Measurements from ENCODE around the gene ZNF513.
A peak's percentile ranks its signal among the peaks of the same experiment; 100 is the strongest.
"Not testable (repeated sequence)": the region's sequence is repeated elsewhere in the genome, so short reads cannot be mapped to it uniquely, and the experiment has no call there.

The ZNF513 gene, protein sequence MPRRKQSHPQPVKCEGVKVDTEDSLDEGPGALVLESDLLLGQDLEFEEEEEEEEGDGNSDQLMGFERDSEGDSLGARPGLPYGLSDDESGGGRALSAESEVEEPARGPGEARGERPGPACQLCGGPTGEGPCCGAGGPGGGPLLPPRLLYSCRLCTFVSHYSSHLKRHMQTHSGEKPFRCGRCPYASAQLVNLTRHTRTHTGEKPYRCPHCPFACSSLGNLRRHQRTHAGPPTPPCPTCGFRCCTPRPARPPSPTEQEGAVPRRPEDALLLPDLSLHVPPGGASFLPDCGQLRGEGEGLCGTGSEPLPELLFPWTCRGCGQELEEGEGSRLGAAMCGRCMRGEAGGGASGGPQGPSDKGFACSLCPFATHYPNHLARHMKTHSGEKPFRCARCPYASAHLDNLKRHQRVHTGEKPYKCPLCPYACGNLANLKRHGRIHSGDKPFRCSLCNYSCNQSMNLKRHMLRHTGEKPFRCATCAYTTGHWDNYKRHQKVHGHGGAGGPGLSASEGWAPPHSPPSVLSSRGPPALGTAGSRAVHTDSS

DNA sequence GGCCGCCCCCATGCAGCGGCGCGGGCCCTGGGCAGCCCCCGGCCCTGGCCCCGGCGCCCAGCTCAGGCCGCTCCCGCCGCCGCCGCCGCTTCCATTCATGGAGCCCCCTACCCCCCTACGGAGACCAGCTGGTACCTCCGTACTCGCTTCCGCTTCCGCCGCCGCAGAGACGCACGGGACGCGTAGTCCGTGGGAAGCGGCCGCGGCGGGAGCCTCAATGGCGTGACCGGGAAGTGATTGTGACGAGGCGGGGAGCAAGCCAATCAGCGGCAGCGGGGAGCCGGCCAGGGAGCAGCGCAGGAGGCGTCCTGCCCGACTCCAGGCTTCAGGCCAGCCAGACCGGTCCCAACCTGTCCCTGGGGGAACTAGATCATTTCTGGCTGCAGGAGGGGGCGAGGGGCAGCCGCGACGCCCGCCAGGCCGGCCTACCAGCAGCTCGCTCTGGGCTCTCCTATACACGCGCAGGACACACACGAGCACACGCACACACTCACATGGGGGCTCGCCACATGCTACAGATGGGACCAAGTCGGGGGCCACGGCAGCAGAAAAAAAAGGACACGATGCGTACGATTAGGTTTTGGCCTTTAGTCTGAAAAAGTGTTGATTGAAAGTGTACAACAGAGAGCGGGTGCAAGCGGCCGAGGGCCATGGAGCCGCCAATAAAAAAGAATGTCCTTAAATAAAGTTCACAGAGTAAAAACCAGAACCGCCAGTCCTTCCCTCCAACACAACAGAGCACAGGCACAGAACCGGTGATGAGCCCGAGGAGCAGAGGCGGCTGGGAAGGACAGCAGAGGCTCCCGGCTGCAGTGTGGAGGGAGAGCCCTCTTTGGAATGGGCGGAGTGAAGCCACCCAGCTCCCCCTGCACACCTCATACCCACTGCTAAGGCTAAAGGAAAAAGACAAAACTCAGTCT is at the start of gene ZNF513:
TSS of gene ZNF513 (minus strand) at position 109 of the 920 bp plus-strand sequence. CDS start 208 bp downstream, outside the sequence.
- DNase-seq (ENCODE audit: low read depth, low spot score), result peak; percentile 84

DNA sequence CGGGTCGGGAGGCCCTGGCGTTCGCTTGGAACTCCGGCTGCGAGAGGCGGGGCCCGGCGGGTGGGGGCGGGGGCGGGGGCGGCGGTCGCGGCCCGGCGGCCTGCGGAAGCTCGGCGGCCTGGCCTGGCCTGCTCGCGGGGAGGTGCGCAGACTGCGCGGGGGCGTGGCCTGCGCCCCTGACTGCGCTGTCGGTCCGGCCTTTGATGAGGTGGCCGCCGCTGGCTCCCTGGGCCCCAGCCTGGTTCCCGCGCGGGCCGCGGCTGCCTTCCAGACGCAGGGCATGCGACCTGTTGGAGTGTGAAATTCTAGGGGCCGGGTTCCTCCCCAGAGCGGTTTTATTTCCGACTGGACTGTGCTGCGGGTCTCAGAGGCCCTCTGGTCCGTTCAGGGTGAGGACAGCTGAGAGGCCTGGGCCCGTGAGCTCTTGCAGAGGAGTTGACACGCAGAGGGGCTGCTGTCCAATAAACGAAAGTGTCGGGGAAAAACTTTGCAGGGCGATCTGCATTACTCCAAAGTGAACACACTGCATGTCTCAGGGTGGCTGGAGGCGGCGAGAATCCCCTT is 48.5 kb upstream of the ZNF513 start:
- DNase-seq (ENCODE audit: low read depth, low spot score), result peak; percentile 22

DNA sequence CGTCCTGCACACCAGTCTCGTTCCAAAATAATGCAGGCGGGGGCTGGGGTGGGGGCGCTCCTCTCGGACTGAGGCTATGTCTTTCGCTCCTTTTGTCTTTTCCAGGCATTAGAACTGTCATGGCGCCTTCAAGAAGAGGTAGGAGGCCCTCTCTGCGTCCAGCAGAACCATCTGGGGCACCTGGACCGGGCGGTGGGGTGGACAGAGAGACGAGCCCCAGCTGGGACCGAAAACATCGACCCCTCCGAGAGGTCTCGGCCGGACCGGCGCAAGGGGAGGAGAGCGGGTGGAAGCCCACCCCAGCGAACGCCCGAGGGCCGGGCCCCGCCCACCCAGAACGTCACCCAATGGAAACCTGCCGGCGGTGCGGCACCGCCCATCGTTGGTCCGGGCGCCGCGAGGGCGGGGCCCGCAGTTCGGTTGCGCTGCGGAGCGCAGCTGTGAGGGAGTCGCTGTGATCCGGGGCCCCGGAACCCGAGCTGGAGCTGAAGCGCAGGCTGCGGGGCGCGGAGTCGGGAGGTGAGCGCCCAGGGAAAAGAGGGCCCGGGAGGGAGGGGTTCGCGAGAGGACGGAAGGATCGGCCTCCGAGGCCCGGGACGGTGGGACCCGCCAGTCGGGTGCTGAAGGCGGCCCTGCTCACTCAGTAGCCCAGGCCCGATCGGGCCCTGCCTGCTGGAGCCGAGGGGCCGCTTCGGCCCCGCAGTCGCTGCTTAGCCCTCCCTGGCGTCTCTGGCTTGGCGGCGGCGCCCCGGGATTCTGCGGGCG is 47.9 kb upstream of the ZNF513 start, which contains the start of gene NRBP1:
TSS of gene NRBP1 (plus strand) at position 419 of the 765 bp plus-strand sequence. CDS start 4,643 bp downstream, outside the sequence.
- DNase-seq (ENCODE audit: low read depth, low spot score), result peak; percentile 64

- DNase-seq (ENCODE audit: low read depth, low spot score), result no peak
These were observed 47.3 kb upstream of the ZNF513 start for GRCh38 chr2:27427863-27428212.

GRCh38 chr2:27425039-27425438 is 44.5 kb upstream of the ZNF513 start:
- not testable (repeated sequence) for DNase-seq (ENCODE audit: low read depth, low spot score)

- DNase-seq (ENCODE audit: low read depth, low spot score), result no peak
These were observed 42.4 kb upstream of the ZNF513 start for GRCh38 chr2:27422958-27423357.

- DNase-seq (ENCODE audit: low read depth, low spot score), result no peak
These were observed 41.2 kb upstream of the ZNF513 start for GRCh38 chr2:27421660-27422250.

GRCh38 chr2:27420996-27421395 is 40.5 kb upstream of the ZNF513 start:
- DNase-seq (ENCODE audit: low read depth, low spot score), result no peak

DNA sequence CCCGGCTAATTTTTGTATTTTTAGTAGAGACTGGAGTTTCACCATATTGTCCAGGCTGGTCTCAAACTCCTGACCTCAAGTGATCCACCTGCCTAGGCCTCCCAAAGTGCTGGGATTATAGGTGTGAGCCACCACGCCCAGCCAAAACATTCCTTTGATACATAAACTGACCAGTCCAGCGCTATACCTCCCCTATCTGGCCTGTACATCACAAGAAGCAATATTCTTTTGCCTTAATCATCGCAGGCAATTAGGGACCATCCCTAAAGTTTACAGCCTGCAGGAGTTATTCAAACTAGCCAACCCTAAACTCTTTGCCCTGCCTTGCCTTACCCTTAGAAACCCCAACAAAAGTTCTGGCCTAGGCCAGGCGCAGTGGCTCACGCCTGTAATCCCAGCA is 35.6 kb upstream of the ZNF513 start:
- no peak for DNase-seq (ENCODE audit: low read depth, low spot score)

- DNase-seq (ENCODE audit: low read depth, low spot score), result no peak
These were observed 32.1 kb upstream of the ZNF513 start for GRCh38 chr2:27412419-27413152.

DNA sequence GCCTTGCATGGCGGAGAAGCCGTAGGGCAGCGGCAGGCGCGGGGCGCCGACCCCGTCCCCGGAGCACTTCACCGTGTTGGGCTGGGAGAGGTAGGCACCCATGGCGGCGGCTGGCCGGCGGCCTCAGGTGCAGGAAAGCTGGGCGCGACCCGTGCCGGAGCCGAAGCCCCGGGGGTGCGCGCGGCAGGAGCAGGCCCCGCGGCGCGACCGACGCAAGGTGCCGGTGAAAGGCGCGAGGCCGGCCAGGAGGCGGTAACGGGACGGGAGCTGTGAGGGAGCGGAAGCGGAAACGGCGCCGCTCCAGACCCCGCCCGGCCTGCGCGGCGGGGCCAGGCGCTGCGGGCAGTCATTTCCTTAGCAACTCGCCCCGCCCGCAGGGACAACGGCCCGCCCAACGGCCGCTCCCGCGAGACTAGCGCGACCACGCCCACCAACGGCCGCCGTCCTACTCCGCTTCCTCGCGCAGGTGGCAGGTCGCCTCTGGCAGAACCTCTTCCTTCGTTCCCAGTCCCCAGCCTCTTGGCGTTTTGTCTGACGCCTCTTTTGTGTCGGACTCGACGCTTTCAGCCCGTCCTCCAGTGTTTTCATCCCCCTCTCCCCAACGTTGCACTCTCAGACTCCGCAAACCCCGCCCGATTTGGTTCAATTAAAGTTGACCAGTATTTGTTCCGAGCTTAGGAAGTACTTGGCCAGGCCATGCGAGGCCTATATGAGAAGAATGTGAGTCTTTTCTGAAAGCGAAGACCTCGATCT is 29.0 kb upstream of the ZNF513 start, which contains the start of gene PPM1G:
TSS of gene PPM1G (minus strand) at position 271 of the 753 bp plus-strand sequence. CDS start at position 102, 169 bp downstream.
- DNase-seq (ENCODE audit: low read depth, low spot score), result peak; percentile 73

GRCh38 chr2:27408601-27409320 is 28.2 kb upstream of the ZNF513 start:
- DNase-seq (ENCODE audit: low read depth, low spot score), result no peak

- DNase-seq (ENCODE audit: low read depth, low spot score), result no peak
These were observed 27.4 kb upstream of the ZNF513 start for GRCh38 chr2:27407798-27408491.

GRCh38 chr2:27400348-27401135 is 20.0 kb upstream of the ZNF513 start:
- peak; percentile 56 for DNase-seq (ENCODE audit: low read depth, low spot score)

DNA sequence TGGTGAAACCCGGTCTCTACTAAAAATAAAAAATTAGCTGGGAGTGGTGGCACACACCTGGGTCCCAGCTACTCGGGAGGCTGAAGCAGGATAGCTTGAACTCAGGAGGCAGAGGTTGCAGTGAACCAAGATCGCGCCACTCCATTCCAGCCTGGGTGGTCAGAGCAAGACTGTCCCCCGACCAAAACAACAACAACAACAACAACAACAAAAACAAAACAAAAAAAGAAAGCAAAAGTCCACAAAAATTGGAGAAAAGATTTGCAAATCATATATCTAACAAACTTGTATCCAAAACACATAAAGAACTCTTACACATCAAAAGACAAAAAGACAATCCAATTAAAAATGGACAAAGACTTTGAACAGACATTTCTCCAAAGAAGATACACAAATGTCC is 18.4 kb upstream of the ZNF513 start:
- no peak for DNase-seq (ENCODE audit: low read depth, low spot score)

- DNase-seq (ENCODE audit: low read depth, low spot score), result no peak
These were observed 12.7 kb upstream of the ZNF513 start for GRCh38 chr2:27393225-27393624.
